Brain microvascular endothelial cell (primary cell): Measurements from ENCODE around the gene ANKRD12.

Experiments
- DNase-seq: peaks from one replicate; pipeline ENCODE4 v3.0.0-alpha.2; 2020
- H3K27ac ChIP-seq: fragments of 250-450 bp; sonication (Bioruptor Pico); 2 replicates; pipeline ENCODE4 v1.5.1; 2020; ENCODE audit warnings: mild to moderate bottlenecking, moderate library complexity
- H3K27me3 ChIP-seq: fragments of 250-450 bp; sonication (Bioruptor Pico); replicated peaks from 2 replicates; pipeline ENCODE4 v1.5.1; 2020; ENCODE audit warnings: mild to moderate bottlenecking
- H3K36me3 ChIP-seq: fragments of 250-450 bp; sonication (Bioruptor Pico); replicated peaks from 2 replicates; pipeline ENCODE4 v1.5.1; 2020; ENCODE audit warnings: mild to moderate bottlenecking
- H3K4me3 ChIP-seq: 2 replicates; pipeline ENCODE4 v1.5.1; 2011; ENCODE audit warnings: low read depth, mild to moderate bottlenecking, control low read depth, low read length, moderate library complexity
- in situ Hi-C: cut with HindIII; loops from 2 replicates; pipeline ENCODE4 v1.10.0; 2017; ENCODE audit warnings: low sequenced_read_pairs, low pct_ligation_motif_present
- TF ChIP-seq, protein P1 (sequence below): IDR thresholded peaks from 2 replicates; pipeline ENCODE4 v1.5.1; 2011; ENCODE audit warnings: low read depth, mild to moderate bottlenecking, moderate library complexity, low read length, control low read depth, inconsistent platforms; ENCODE audit errors: missing control alignments

Gene ANKRD12

DNA sequence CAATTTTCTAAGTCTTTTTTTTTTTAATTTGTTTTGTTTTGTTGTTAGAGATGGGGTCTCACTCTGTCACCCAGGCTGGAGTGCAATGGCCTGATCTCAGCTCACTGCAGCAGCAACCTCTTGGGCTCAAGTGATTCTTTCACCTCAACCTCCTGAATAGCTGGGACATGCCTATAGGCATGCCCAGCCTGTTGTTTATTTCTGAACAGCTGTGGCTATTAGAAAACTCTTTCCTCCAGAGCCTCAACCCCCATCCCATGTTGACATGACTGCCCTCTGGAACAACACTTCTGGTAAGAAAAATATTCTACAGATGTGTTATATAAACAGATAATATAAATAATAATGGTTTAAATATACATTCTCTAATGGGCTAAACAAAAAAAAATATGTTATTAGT is 153.6 kb downstream of the ANKRD12 start:
- no peaks in the 10 kb centered on the region for H3K36me3 ChIP-seq
- no peak overlapping the region for H3K27ac ChIP-seq
- TF ChIP-seq, protein P1, sequence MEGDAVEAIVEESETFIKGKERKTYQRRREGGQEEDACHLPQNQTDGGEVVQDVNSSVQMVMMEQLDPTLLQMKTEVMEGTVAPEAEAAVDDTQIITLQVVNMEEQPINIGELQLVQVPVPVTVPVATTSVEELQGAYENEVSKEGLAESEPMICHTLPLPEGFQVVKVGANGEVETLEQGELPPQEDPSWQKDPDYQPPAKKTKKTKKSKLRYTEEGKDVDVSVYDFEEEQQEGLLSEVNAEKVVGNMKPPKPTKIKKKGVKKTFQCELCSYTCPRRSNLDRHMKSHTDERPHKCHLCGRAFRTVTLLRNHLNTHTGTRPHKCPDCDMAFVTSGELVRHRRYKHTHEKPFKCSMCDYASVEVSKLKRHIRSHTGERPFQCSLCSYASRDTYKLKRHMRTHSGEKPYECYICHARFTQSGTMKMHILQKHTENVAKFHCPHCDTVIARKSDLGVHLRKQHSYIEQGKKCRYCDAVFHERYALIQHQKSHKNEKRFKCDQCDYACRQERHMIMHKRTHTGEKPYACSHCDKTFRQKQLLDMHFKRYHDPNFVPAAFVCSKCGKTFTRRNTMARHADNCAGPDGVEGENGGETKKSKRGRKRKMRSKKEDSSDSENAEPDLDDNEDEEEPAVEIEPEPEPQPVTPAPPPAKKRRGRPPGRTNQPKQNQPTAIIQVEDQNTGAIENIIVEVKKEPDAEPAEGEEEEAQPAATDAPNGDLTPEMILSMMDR, result no peak
- no peaks in the 10 kb centered on the region for H3K27me3 ChIP-seq
- no peak for DNase-seq
- in situ Hi-C loops, result no loop called here
- no peak overlapping the region for H3K4me3 ChIP-seq

DNA sequence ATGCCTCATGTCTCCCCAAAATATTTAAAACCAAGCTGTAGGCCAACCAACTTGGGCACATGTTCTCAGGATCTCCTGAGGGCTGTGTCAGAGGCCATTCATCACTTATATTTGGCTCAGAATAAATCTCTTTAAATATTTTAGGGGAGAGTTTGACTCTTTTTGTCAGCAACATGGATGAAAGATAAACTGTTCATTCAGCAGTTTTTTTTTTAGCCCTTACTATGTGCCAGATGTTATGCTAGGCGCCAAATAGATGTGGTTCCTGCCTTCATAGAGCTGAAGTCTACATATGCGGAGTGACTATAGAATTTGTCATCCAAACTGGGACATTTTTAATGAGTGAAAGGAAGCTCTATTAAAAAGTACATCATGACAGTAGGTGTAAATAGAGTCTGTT is 155.5 kb downstream of the ANKRD12 start:
- H3K36me3 ChIP-seq, result no peaks in the 10 kb centered on the region
- H3K4me3 ChIP-seq, result no peak overlapping the region
- H3K27me3 ChIP-seq, result no peaks in the 10 kb centered on the region
- TF ChIP-seq, protein P1, result no peak
- in situ Hi-C loops, result no loop called here
- no peak for DNase-seq
- no peak overlapping the region for H3K27ac ChIP-seq

DNA sequence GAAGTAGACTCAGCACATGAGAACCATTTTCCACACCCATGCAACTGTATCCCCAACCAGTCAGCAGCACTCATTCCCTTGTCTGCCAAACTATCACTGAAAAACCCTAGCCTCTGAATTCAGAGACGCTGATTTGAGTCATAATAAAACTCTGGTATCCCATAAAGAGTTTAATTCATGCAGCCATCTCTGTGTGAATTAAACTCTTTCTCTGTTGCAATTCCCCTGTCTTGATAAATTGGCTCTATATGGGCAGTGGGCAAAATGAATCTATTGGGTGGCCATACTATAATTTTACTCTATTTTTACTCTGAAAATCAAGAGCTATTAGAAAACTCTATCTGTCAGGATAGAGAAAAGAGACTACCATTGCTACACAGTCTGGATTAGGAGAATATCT is 157.4 kb downstream of the ANKRD12 start:
- Histone ChIP-seq H3K27ac (no peak overlapping the region), H3K27me3 (no peaks in the 10 kb centered on the region), H3K4me3 (no peak overlapping the region), H3K36me3 (no peaks in the 10 kb centered on the region)
- TF ChIP-seq, protein P1, result no peak
- no peak for DNase-seq
- in situ Hi-C loops, result no loop called here

DNA sequence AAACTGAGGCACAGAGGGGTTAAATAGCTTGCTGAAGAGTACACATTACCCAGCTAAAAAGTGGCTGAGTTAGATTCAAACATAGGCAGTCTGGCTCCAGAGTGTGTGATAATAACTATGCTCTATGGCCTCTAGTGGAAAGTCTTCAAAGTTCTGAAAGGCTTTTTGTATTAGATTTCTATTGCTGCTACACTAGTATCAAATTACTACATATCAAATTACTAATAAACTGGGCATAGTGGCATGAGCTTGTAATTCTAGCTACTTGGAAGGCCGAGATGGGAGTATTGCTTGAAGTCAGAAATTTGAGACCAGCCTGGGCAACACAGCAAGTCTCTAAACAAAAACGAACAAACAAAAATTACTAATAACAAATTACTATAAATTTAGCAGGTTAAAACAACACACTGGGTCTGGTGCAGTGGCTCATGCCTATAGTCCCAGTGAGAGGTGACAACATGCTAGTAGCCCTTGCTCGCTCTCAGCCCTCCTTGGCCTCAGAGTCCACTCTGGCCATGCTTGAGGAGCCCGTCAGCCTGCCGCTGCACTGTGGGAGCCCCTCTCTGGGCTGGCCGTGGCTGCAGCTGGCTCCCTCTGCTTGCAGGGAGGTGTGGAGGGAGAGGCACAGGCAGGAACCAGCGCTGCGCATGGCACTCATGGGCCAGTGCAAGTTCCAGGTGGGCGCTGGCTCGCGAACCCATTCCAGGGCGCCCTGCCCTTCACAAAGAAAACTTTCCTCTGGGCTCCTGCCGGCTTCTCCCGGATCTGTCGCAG is 159.8 kb downstream of the ANKRD12 start:
- no peak overlapping the region for H3K27ac ChIP-seq
- no peaks in the 10 kb centered on the region for H3K27me3 ChIP-seq
- no peak for DNase-seq
- TF ChIP-seq, protein P1, result no peak
- no peak overlapping the region for H3K4me3 ChIP-seq
- in situ Hi-C loops, result no loop called here
- no peaks in the 10 kb centered on the region for H3K36me3 ChIP-seq

DNA sequence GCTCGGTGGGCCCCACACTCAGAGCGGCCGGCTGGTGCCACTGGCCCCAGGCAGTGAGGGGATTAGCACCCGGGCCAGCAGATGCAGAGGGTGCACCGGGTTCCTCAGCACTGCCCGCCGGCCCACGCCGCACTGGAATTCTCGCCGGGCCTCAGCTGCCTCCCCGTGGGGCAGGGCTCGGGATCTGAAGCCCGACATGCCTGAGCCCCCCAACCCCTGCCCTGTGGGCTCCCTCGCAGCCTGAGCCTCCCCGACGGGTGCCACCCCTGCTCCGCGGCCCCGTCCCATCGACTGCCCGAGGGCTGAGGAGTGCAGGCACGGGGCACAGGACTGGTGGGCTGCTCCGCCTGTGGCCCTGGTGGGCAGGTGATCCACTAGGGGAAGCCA is 160.4 kb downstream of the ANKRD12 start:
- Histone ChIP-seq H3K27me3 (no peaks in the 10 kb centered on the region), H3K4me3 (no peak overlapping the region), H3K36me3 (no peaks in the 10 kb centered on the region), H3K27ac (no peak overlapping the region)
- TF ChIP-seq, protein P1, result no peak
- in situ Hi-C loops, result no loop called here
- DNase-seq, result no peak
